ENCODE measurements around the gene CACNA1G. TPM values are rescaled to one million over a fixed set of nuclear protein-coding genes. Genes with fewer than 3 reads are reported as not detected.

CACNA1G gene
- polyA plus RNA-seq, 1 donor from 2014 or later = 10.9 TPM

DNA sequence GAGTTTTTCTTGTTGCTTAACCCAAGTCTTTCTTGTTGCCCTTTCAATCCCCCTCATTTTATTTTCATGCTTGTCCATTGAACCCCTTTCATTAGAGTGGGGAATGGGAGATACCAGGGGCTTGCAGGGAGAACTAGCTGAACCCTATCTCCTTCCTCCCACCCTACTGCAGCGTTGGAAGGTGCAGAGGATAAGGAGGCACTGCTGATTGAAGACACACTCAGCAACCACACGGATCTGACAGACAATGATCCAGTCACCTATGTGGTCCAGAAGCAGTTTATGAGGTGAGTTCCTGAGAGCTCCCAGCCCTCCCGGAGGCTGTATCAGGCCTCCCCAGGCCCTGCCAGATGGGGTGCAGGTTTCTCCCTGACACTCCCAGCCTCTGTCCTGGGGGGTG lies 114.7 kb downstream of the CACNA1G start:
- Histone ChIP-seq H4K20me1 (ENCODE audit: insufficient read depth) (no peaks in the 10 kb centered on the region), H3K4me2 (ENCODE audit: low read length) (no peak overlapping the region), H3K9me2 (ENCODE audit: insufficient read depth, low read length) (no peaks in the 10 kb centered on the region), H3K4me3 (ENCODE audit: low read length) (no peak overlapping the region), H3F3A (ENCODE audit: insufficient read depth, low read length, poor library complexity, severe bottlenecking) (no peaks in the 10 kb centered on the region), H3K27me3 (ENCODE audit: insufficient read depth, low read depth, low read length) (no peaks in the 10 kb centered on the region), H3K27ac (ENCODE audit: low read length) (no peak overlapping the region), H3K79me2 (replicated peaks; ENCODE audit: insufficient read depth, low read length) (no peaks in the 10 kb centered on the region), H3K9me3 (ENCODE audit: low read length) (no peaks in the 10 kb centered on the region), H3K36me3 (ENCODE audit: insufficient read depth, low read length) (no peaks in the 10 kb centered on the region), H2AFZ (ENCODE audit: low read depth, low read length) (no peak overlapping the region), H3K9ac (ENCODE audit: low read length) (no peak overlapping the region)
- TF ChIP-seq, protein P1, sequence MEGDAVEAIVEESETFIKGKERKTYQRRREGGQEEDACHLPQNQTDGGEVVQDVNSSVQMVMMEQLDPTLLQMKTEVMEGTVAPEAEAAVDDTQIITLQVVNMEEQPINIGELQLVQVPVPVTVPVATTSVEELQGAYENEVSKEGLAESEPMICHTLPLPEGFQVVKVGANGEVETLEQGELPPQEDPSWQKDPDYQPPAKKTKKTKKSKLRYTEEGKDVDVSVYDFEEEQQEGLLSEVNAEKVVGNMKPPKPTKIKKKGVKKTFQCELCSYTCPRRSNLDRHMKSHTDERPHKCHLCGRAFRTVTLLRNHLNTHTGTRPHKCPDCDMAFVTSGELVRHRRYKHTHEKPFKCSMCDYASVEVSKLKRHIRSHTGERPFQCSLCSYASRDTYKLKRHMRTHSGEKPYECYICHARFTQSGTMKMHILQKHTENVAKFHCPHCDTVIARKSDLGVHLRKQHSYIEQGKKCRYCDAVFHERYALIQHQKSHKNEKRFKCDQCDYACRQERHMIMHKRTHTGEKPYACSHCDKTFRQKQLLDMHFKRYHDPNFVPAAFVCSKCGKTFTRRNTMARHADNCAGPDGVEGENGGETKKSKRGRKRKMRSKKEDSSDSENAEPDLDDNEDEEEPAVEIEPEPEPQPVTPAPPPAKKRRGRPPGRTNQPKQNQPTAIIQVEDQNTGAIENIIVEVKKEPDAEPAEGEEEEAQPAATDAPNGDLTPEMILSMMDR (IDR thresholded peaks at IDR 0.05; ENCODE audit: poor library complexity, severe bottlenecking) = no peak
- TF ChIP-seq EZH2 (IDR thresholded peaks at IDR 0.05; ENCODE audit: borderline replicate concordance, insufficient read depth, low read length, poor library complexity, severe bottlenecking) (no peak), MXI1 (conservative IDR thresholded peaks at IDR 0.05; ENCODE audit: poor library complexity, severe bottlenecking) (no peak), SMC3 (conservative IDR thresholded peaks at IDR 0.05; ENCODE audit: poor library complexity) (no peak), RAD21 (conservative IDR thresholded peaks at IDR 0.05) (no peak), TAF1 (IDR thresholded peaks at IDR 0.05; ENCODE audit: low read depth) (no peak), REST (IDR thresholded peaks at IDR 0.05; ENCODE audit: borderline replicate concordance) (no peak), EP300 (conservative IDR thresholded peaks at IDR 0.05; ENCODE audit: poor library complexity, severe bottlenecking) (no peak), POLR2AphosphoS5 (IDR thresholded peaks at IDR 0.05) (no peak)

DNA sequence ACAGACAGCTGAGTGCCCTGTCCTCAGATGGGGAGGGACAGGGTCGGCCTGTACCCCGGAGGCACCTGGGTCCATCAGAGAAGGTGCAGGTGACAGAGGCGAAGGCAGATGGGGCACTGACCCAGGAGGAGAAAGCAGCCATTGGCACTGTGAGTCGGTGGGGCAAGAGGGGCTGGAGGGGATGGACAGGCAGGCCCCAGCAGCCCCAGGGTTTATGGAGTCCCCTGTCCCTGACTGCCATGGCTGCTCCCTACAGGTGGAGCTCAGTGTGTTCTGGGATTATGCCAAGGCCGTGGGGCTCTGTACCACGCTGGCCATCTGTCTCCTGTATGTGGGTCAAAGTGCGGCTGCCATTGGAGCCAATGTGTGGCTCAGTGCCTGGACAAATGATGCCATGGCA lies 115.1 kb downstream of the CACNA1G start:
- Histone ChIP-seq H3K4me2 (ENCODE audit: low read length) (no peak overlapping the region), H3K36me3 (ENCODE audit: insufficient read depth, low read length) (no peaks in the 10 kb centered on the region), H3K4me3 (ENCODE audit: low read length) (no peak overlapping the region), H4K20me1 (ENCODE audit: insufficient read depth) (no peaks in the 10 kb centered on the region), H3K27me3 (ENCODE audit: insufficient read depth, low read depth, low read length) (no peaks in the 10 kb centered on the region), H3F3A (ENCODE audit: insufficient read depth, low read length, poor library complexity, severe bottlenecking) (no peaks in the 10 kb centered on the region), H3K9me3 (ENCODE audit: low read length) (no peaks in the 10 kb centered on the region), H3K27ac (ENCODE audit: low read length) (no peak overlapping the region), H3K9ac (ENCODE audit: low read length) (no peak overlapping the region), H3K79me2 (replicated peaks; ENCODE audit: insufficient read depth, low read length) (no peaks in the 10 kb centered on the region), H2AFZ (ENCODE audit: low read depth, low read length) (no peak overlapping the region), H3K9me2 (ENCODE audit: insufficient read depth, low read length) (no peaks in the 10 kb centered on the region)
- TF ChIP-seq RAD21 (conservative IDR thresholded peaks at IDR 0.05) (no peak), POLR2AphosphoS5 (IDR thresholded peaks at IDR 0.05) (no peak), TAF1 (IDR thresholded peaks at IDR 0.05; ENCODE audit: low read depth) (no peak), SMC3 (conservative IDR thresholded peaks at IDR 0.05; ENCODE audit: poor library complexity) (no peak), EZH2 (IDR thresholded peaks at IDR 0.05; ENCODE audit: borderline replicate concordance, insufficient read depth, low read length, poor library complexity, severe bottlenecking) (no peak), EP300 (conservative IDR thresholded peaks at IDR 0.05; ENCODE audit: poor library complexity, severe bottlenecking) (no peak), MXI1 (conservative IDR thresholded peaks at IDR 0.05; ENCODE audit: poor library complexity, severe bottlenecking) (no peak), REST (IDR thresholded peaks at IDR 0.05; ENCODE audit: borderline replicate concordance) (no peak)
- TF ChIP-seq, protein P1 (IDR thresholded peaks at IDR 0.05; ENCODE audit: poor library complexity, severe bottlenecking) = no peak

Measured in neural cell (in vitro differentiated cells).